Pons (tissue), 1 donor: ENCODE results near the gene ZIC3.

Source experiments
- DNase-seq: peaks from one replicate; pipeline ENCODE4 v3.0.0-alpha.2; 2016; ENCODE audit warnings: low spot score

The ZIC3 gene

GRCh38 chrX:137574102-137574783 lies 8.3 kb downstream of the ZIC3 start:
- no peak for DNase-seq

DNA sequence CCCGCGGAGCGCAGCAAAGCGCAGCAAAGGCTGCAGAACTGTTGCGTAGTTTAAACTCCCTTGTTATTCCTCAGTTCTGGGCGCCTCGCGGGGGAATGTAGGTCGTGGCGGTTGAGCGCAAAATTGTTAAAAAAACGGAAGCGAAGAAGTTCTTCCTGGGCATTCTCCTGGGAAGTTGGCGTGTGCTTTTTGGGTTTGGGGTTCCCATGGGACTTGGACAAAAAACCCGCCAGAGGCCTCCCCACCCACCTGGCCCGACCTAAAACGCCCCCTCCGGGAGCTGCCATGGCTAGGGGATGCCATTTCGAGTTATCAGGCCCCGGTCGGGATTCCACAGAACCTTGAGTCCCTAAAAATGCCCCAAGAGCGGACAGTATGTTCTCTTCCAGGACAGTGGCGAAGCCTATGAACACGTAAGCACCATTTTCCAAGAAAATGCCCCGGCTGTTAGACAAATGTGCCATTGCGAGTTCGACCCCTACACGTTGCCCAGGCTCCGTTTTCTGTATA lies 8.9 kb downstream of the ZIC3 start:
- no peak for DNase-seq

DNA sequence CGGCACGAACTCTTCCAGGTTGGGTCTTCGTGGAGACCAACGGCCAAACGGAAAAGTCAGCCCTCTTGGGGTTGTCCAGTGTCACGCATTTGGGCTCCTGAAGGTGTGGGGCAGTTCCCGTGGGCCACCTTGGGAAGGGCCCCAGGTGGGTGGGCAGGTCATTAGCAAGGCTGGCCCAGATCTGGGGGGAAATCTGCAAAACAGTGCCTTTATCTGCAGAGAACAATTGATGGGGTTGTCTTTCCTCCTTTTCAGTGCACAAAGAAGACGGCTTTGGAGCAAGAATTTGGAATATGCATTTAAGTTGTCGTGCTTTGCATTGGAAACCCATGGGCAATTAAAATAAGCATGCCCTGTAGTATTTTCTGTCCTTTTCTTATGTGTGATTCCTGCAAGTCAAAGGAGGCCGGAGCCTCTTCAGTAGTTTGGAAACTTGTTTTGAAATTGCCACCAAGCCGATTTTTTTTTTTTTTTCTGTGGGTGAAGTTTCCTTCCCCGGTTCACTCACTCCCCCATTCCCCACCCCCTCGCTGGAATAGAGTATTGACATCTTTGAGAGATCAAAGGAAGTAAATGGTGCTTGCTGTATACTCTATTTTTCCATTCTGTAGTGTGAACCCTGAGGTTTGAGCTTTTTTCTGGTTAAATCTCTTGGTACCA lies 9.8 kb downstream of the ZIC3 start:
- no peak for DNase-seq

DNA sequence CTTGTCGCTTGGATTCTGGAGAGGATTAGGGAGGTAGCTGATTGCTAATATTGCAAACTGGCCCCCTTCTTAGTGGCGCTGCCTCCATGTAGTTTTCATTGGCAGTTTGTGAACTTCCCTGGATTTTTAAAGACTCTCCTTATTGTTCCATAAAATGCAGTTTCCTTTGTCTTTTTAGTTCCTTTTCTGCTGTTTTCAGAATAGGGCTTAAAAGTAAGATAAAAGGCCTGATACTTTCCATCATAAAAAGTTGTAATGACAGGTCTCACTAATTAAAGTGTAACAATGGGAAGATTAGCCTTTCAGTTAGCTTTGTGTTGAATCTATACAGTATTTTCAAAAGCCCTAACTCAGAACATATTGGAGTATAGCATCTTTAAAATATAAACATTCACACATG lies 21.2 kb downstream of the ZIC3 start:
- DNase-seq: no peak

- no peak for DNase-seq
These were observed 34.8 kb downstream of the ZIC3 start for GRCh38 chrX:137600769-137601168.
